ENCODE results near the gene GPS1. TPM values are rescaled to one million over a fixed set of nuclear protein-coding genes. Genes with fewer than 3 reads are reported as not detected.

The GPS1 gene
- total RNA-seq, 4 donors from 2014 or later, result 72.4 to 113 (median 100) TPM

DNA sequence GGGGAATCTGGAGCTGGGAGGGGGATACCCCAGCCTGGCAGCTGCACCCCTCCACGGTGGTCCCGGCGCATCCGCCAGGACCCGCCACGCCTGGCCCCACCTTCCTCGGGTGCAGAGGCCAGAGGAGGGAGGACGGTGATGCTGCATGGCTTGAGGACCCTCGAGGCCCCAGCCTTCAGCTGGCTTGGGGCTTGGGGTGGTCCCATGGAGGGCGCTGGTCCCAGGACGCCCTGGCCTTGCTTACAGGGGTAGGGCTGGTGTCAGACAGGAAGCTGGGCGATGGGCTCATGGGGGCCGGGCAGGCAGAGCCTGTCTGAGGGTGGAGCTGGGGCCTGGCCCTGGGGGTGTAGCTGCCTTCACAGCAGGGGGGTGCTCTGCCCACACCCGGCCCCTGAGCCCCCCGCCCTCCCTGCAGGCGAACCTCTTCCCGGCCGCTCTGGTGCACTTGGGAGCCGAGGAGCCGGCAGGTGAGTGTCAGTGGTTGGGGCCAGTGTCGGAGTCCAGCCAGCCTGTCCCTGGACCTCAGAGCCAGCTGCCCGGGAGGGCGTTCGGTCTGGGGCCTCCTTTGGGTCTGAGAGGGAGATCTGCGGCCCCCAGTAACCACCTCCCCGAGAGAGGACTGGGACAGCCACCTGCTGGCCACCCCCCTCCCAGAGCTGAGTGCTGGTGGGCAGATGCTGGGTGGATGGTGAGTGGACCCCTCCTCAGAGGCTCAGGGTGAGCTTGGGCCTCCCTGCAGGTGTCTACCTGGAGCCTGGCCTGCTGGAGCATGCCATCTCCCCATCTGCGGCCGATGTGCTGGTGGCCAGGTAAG, 35.4 kb upstream of the GPS1 start:
- DNase-seq (ENCODE audit: low spot score in 2 of 2), result no peak
- peaks cover 31% of the 10 kb centered on the region for H3K4me1 ChIP-seq
- H3K9me3 ChIP-seq, result no peaks in the 10 kb centered on the region
- no peak overlapping the region for H3K27ac ChIP-seq
- no peak overlapping the region for H3K4me3 ChIP-seq
- TF ChIP-seq POLR2AphosphoS5 (IDR thresholded peaks at IDR 0.05), result no peak
- TF ChIP-seq EP300 (IDR thresholded peaks at IDR 0.05), result no peak
- TF ChIP-seq, protein P1, sequence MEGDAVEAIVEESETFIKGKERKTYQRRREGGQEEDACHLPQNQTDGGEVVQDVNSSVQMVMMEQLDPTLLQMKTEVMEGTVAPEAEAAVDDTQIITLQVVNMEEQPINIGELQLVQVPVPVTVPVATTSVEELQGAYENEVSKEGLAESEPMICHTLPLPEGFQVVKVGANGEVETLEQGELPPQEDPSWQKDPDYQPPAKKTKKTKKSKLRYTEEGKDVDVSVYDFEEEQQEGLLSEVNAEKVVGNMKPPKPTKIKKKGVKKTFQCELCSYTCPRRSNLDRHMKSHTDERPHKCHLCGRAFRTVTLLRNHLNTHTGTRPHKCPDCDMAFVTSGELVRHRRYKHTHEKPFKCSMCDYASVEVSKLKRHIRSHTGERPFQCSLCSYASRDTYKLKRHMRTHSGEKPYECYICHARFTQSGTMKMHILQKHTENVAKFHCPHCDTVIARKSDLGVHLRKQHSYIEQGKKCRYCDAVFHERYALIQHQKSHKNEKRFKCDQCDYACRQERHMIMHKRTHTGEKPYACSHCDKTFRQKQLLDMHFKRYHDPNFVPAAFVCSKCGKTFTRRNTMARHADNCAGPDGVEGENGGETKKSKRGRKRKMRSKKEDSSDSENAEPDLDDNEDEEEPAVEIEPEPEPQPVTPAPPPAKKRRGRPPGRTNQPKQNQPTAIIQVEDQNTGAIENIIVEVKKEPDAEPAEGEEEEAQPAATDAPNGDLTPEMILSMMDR (IDR thresholded peaks at IDR 0.05), result no peak
- TF ChIP-seq POLR2A (IDR thresholded peaks at IDR 0.05), result no peak
- H3K27me3 ChIP-seq, result no peaks in the 10 kb centered on the region
- WGBS, result 67% methylated on average over 7 of the region's 28 CpGs
- H3K36me3 ChIP-seq, result peaks cover 15% of the 10 kb centered on the region

DNA sequence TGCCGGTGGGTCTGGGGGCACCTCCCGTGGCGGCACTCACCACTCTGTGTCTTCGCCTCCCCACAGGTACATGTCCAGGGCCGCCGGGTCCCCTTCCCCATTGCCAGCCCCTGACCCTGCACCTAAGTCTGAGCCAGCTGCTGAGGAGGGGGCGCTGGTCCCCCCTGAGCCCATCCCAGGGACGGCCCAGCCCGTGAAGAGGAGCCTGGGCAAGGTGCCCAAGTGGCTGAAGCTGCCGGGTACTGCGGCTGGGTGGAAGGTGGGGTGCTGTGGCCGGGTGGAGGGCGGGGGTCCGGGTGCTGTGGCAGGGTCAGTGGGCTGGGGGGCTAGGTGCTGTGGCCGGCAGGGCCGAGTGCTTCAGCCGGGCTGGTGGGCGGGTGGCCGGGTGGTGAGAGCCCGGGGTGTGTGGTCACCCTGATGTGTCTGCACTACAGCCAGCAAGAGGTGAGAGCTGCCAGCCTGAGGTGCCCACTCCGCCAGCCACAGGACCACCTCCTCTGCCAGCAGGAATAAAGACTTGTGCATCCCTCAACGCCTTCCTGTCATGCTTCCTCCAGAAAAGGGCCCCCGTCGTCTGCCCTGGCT, 34.7 kb upstream of the GPS1 start:
- Histone ChIP-seq H3K27ac (no peak overlapping the region), H3K36me3 (peaks cover 8% of the 10 kb centered on the region), H3K4me1 (peaks cover 38% of the 10 kb centered on the region), H3K4me3 (no peak overlapping the region), H3K27me3 (no peaks in the 10 kb centered on the region), H3K9me3 (no peaks in the 10 kb centered on the region)
- no CpG with 5 or more reads among the region's 24 CpGs for WGBS
- no peak for TF ChIP-seq POLR2A (IDR thresholded peaks at IDR 0.05)
- TF ChIP-seq EP300 (IDR thresholded peaks at IDR 0.05), result no peak
- TF ChIP-seq, protein P1 (IDR thresholded peaks at IDR 0.05), result no peak
- no peak for TF ChIP-seq POLR2AphosphoS5 (IDR thresholded peaks at IDR 0.05)
- DNase-seq (ENCODE audit: low spot score in 2 of 2), result no peak

DNA sequence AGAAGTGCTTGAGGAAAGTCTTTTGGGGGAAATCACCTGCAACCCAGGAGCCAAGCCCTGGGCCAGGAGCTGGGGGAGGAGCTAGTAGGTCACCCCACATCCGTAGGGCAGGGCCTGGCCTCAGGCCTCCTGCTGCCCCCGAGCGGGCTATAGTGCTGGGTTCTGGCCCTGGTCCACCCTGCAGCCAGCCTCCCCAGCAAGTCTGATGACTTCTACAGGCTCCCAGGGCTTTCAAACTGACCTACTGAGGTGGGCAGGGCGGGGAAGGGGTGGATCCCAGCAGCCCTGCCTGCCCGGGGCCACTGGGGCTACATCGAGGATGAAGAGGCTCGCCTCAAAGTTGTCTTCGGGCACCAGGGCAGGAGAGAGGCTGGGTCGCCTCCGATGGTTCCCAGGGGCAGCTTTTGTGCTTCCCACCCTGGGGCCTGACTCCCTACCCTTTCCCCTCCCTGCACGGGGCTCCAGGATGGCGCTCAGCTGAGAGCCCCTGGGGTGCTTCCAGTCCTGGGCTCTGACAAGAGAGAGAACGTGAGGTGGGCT, 34.0 kb upstream of the GPS1 start:
- H3K27ac ChIP-seq, result no peak overlapping the region
- H3K36me3 ChIP-seq, result peaks cover 3% of the 10 kb centered on the region
- no peaks in the 10 kb centered on the region for H3K9me3 ChIP-seq
- no peaks in the 10 kb centered on the region for H3K27me3 ChIP-seq
- no peak overlapping the region for H3K4me3 ChIP-seq
- DNase-seq (ENCODE audit: low spot score in 2 of 2), result no peak
- H3K4me1 ChIP-seq, result peaks cover 41% of the 10 kb centered on the region
- TF ChIP-seq POLR2AphosphoS5 (IDR thresholded peaks at IDR 0.05) (no peak), POLR2A (IDR thresholded peaks at IDR 0.05) (no peak), EP300 (IDR thresholded peaks at IDR 0.05) (no peak)
- TF ChIP-seq, protein P1 (IDR thresholded peaks at IDR 0.05), result no peak
- WGBS, result 63% methylated on average over 8 of the region's 13 CpGs

DNA sequence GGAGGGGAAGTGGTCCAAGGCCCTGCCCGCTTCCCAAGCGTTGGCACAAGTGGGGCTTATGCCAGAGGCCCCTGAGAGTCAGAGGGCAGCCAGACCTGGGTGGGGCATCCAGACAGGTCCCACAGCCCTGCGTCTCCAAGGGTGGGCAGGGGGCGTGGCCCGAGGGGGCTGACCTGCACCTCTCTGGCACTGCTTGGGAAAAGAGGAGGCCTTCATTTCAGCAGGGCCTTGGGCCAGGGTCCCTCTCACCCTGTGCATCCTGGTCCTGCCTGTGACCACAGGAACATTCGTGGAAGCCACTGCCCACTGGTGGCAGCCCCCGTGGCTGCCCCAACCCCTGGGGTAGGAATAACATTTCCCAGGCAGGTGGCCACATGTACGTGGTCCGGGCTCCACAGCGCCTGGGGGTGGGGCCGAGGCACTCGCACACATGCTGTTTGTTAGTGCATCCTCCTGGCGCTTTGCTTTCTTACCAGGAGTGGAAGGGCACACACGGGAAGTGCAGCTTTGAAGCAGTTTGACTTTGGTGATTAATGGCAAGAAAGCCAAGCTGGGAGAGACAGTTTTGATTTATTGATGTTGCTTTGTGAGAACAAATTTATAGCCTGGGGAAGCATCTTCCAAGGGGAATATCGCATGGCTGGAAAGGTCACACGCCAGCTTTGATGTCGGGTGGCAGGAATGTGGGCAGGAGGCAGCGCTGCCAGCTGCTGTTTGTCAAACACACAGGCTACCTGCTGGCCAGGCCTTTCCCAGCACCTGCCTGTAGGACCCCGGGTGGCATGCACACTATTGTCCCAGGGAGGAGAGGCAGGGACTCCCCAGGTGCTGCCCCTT, 33.3 kb upstream of the GPS1 start:
- Histone ChIP-seq H3K4me3 (no peak overlapping the region), H3K4me1 (peaks cover 36% of the 10 kb centered on the region), H3K27me3 (no peaks in the 10 kb centered on the region), H3K36me3 (peaks cover 3% of the 10 kb centered on the region), H3K9me3 (no peaks in the 10 kb centered on the region), H3K27ac (no peak overlapping the region)
- WGBS, result 73% methylated on average over 14 of the region's 19 CpGs
- no peak for TF ChIP-seq EP300 (IDR thresholded peaks at IDR 0.05)
- TF ChIP-seq, protein P1 (IDR thresholded peaks at IDR 0.05), result no peak
- DNase-seq (ENCODE audit: low spot score in 2 of 2), result no peak

Measured in suprapubic skin (tissue), 4 donors.